ENCODE results near the gene DNAH8. TPM values are rescaled to one million over a fixed set of nuclear protein-coding genes. Genes with fewer than 3 reads are reported as not detected.
"Not testable (repeated sequence)": the region's sequence is repeated elsewhere in the genome, so short reads cannot be mapped to it uniquely, and the experiment has no call there.

The DNAH8 gene
- total RNA-seq, 2 experiments from 2014 or later = 0.03 TPM; not detected in 1

GRCh38 chr6:38867726-38868125 lies 152.6 kb downstream of the DNAH8 start:
- Mint-ChIP-seq H3K27ac (no peak overlapping the region), H3K4me3 (no peak overlapping the region), H3K36me3 (ENCODE audit: low read depth) (no peaks in the 10 kb centered on the region), H3K4me1 (ENCODE audit: low read depth) (peaks cover 8% of the 10 kb centered on the region), H3K9me3 (no peaks in the 10 kb centered on the region), H3K27me3 (peaks cover 6% of the 10 kb centered on the region)
- H3K9me3 ChIP-seq (ENCODE audit: control insufficient read depth in 1 of 2, insufficient read depth in 1 of 2, low read length in 2 of 2) = no peaks in the 10 kb centered on the region
- H3K27me3 ChIP-seq (ENCODE audit: control insufficient read depth in 1 of 2, insufficient read depth in 2 of 2, low read length in 2 of 2) = no peaks in the 10 kb centered on the region
- H3K4me3 ChIP-seq (ENCODE audit: low read length) = no peak overlapping the region
- TF ChIP-seq, protein P1, sequence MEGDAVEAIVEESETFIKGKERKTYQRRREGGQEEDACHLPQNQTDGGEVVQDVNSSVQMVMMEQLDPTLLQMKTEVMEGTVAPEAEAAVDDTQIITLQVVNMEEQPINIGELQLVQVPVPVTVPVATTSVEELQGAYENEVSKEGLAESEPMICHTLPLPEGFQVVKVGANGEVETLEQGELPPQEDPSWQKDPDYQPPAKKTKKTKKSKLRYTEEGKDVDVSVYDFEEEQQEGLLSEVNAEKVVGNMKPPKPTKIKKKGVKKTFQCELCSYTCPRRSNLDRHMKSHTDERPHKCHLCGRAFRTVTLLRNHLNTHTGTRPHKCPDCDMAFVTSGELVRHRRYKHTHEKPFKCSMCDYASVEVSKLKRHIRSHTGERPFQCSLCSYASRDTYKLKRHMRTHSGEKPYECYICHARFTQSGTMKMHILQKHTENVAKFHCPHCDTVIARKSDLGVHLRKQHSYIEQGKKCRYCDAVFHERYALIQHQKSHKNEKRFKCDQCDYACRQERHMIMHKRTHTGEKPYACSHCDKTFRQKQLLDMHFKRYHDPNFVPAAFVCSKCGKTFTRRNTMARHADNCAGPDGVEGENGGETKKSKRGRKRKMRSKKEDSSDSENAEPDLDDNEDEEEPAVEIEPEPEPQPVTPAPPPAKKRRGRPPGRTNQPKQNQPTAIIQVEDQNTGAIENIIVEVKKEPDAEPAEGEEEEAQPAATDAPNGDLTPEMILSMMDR (IDR thresholded peaks at IDR 0.05) = no peak
- H3K27ac ChIP-seq (ENCODE audit: low read depth in 1 of 2, low read length in 2 of 2) = no peak overlapping the region
- DNase-seq (no peak), ATAC-seq (ENCODE audit: poor library complexity) (no peak)
- ChIA-PET POLR2A (no interaction called here), CTCF (no interaction called here)
- H3K4me1 ChIP-seq (ENCODE audit: insufficient read depth, low read length) = no peaks in the 10 kb centered on the region
- H3K36me3 ChIP-seq (ENCODE audit: insufficient read depth, low read length) = no peaks in the 10 kb centered on the region
- intact Hi-C loops (cut with DNase I, micrococcal nuclease) = no loop called here

DNA sequence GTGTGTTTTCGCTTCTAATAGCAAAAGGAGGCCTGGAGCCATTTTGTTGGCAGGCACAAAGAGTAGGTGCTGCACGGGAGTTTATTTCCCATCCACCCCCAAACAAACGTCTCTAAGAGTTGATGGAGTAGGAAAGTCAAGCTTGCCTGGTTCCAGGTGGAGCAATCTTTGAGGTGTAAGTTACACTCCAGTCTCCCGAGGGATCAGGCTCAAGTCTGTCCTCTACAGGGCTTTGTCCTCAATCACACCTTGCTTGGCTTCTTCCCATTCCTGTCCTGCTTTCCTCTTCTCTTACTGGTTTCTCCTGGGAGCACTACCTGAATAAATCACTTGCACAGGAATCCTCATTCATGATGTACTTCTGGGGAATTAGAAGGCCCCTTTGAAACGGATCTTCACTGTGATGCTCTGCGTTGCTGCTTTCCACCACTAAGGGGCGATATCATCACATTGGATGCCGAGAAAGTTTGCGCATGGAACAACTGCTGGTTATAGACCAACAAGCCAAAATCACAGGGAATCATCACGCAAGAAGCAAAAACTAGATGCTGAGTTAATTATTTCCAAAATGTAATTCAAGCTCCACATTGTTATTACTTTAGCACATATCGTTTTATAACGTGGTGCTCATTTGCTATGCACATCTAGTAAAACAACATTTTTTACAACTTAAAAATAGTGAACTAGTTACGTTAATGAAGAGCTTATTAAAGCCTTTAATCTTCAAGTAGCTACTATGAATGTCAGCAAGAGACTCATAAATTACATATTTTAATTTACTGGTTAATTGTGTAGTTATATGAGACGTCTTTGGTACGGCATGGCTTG lies 156.8 kb downstream of the DNAH8 start:
- H3K9me3 ChIP-seq (ENCODE audit: control insufficient read depth in 1 of 2, insufficient read depth in 1 of 2, low read length in 2 of 2) = no peaks in the 10 kb centered on the region
- ChIA-PET POLR2A (interaction anchor here (1.1 to 1.7 kb wide), 2 partner anchors 243 to 431 kb away, joined by 5 to 6 read pairs; partner anchors contain the start of gene SAYSD1), CTCF (interaction anchor here (1.7 to 1.8 kb wide), 2 partner anchors 431 to 438 kb away, joined by 4 to 5 read pairs; no protein-coding TSS in a partner anchor)
- TF ChIP-seq, protein P1 (IDR thresholded peaks at IDR 0.05) = peak; percentile 86
- no peak overlapping the region for H3K27ac ChIP-seq (ENCODE audit: low read depth in 1 of 2, low read length in 2 of 2)
- Mint-ChIP-seq H3K4me1 (ENCODE audit: low read depth) (peaks cover 44% of the 10 kb centered on the region), H3K36me3 (ENCODE audit: low read depth) (no peaks in the 10 kb centered on the region), H3K9me3 (no peaks in the 10 kb centered on the region), H3K27me3 (no peaks in the 10 kb centered on the region), H3K27ac (no peak overlapping the region), H3K4me3 (no peak overlapping the region)
- peaks cover 14% of the 10 kb centered on the region for H3K4me1 ChIP-seq (ENCODE audit: insufficient read depth, low read length)
- ATAC-seq (ENCODE audit: poor library complexity) (peak; percentile 53), DNase-seq (peak; percentile 20 to 74 (median 50))
- H3K36me3 ChIP-seq (ENCODE audit: insufficient read depth, low read length) = no peaks in the 10 kb centered on the region
- no peak overlapping the region for H3K4me3 ChIP-seq (ENCODE audit: low read length)
- intact Hi-C loops (cut with DNase I, micrococcal nuclease) = loop anchor here (1.0 to 5.0 kb wide), 6 partner anchors 60 to 438 kb away; no protein-coding TSS in a partner anchor
- H3K27me3 ChIP-seq (ENCODE audit: control insufficient read depth in 1 of 2, insufficient read depth in 2 of 2, low read length in 2 of 2) = no peaks in the 10 kb centered on the region

DNA sequence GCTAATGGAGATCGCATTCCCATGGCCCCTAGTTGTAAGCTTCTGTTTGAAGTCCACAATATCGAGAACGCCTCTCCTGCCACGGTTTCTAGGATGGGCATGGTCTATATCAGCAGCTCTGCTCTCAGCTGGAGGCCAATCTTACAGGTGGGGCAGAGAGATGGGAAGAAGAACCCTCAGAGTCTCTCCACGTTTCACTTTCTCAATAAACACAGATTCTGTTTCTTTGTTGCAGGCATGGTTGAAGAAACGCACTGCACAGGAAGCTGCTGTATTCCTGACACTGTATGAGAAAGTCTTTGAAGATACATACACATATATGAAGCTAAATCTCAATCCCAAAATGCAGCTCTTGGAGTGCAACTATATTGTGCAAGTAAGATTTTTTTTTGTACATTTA lies 157.9 kb downstream of the DNAH8 start:
- peak in 1 of 14 experiments; percentile 3 for DNase-seq
- H3K36me3 Mint-ChIP-seq (ENCODE audit: low read depth) = no peaks in the 10 kb centered on the region
- no peaks in the 10 kb centered on the region for H3K27me3 ChIP-seq (ENCODE audit: control insufficient read depth in 1 of 2, insufficient read depth in 2 of 2, low read length in 2 of 2)
- H3K27me3 Mint-ChIP-seq = no peaks in the 10 kb centered on the region
- no peaks in the 10 kb centered on the region for H3K36me3 ChIP-seq (ENCODE audit: insufficient read depth, low read length)
- H3K4me3 ChIP-seq (ENCODE audit: low read length) = no peak overlapping the region
- H3K27ac ChIP-seq (ENCODE audit: low read depth in 1 of 2, low read length in 2 of 2) = no peak overlapping the region
- peaks cover 55% of the 10 kb centered on the region for H3K4me1 Mint-ChIP-seq (ENCODE audit: low read depth)
- no peak overlapping the region for H3K27ac Mint-ChIP-seq
- peaks cover 2% of the 10 kb centered on the region for H3K9me3 Mint-ChIP-seq
- ChIA-PET CTCF (interaction anchor here (1.7 to 1.8 kb wide), 2 partner anchors 430 to 437 kb away, joined by 4 to 5 read pairs; no protein-coding TSS in a partner anchor), POLR2A (interaction anchor here (1.7 kb wide), 1 partner anchor 242 kb away, joined by 5 read pairs; the partner anchor contains the start of gene SAYSD1)
- peaks cover 17% of the 10 kb centered on the region for H3K4me1 ChIP-seq (ENCODE audit: insufficient read depth, low read length)
- intact Hi-C loops (cut with DNase I, micrococcal nuclease) = loop anchor here (1.0 to 5.0 kb wide), 4 partner anchors 59 to 294 kb away; no protein-coding TSS in a partner anchor
- TF ChIP-seq, protein P1 (IDR thresholded peaks at IDR 0.05) = no peak
- no peaks in the 10 kb centered on the region for H3K9me3 ChIP-seq (ENCODE audit: control insufficient read depth in 1 of 2, insufficient read depth in 1 of 2, low read length in 2 of 2)
- no peak for ATAC-seq (ENCODE audit: poor library complexity)
- H3K4me3 Mint-ChIP-seq = no peak overlapping the region

- peaks cover 55% of the 10 kb centered on the region for H3K4me1 Mint-ChIP-seq (ENCODE audit: low read depth)
- not testable (repeated sequence) for H3K27me3 ChIP-seq (ENCODE audit: control insufficient read depth in 1 of 2, insufficient read depth in 2 of 2, low read length in 2 of 2); ATAC-seq (ENCODE audit: poor library complexity); H3K27ac Mint-ChIP-seq; H3K36me3 Mint-ChIP-seq (ENCODE audit: low read depth); H3K27ac ChIP-seq (ENCODE audit: low read depth in 1 of 2, low read length in 2 of 2); H3K4me3 Mint-ChIP-seq; H3K36me3 ChIP-seq (ENCODE audit: insufficient read depth, low read length); H3K9me3 Mint-ChIP-seq; H3K27me3 Mint-ChIP-seq; H3K4me3 ChIP-seq (ENCODE audit: low read length); H3K9me3 ChIP-seq (ENCODE audit: control insufficient read depth in 1 of 2, insufficient read depth in 1 of 2, low read length in 2 of 2); DNase-seq
- CTCF ChIA-PET = interaction anchor here (1.7 to 1.8 kb wide), 2 partner anchors 429 to 436 kb away, joined by 4 to 5 read pairs; no protein-coding TSS in a partner anchor
- intact Hi-C loops (cut with DNase I, micrococcal nuclease) = loop anchor here (1.0 to 5.0 kb wide), 4 partner anchors 58 to 293 kb away; no protein-coding TSS in a partner anchor
- POLR2A ChIA-PET = interaction anchor here (1.7 kb wide), 1 partner anchor 241 kb away, joined by 5 read pairs; the partner anchor contains the start of gene SAYSD1
- peaks cover 17% of the 10 kb centered on the region for H3K4me1 ChIP-seq (ENCODE audit: insufficient read depth, low read length)
Measured at GRCh38 chr6:38873816-38874215, 158.7 kb downstream of the DNAH8 start.

Data from CD4-positive, alpha-beta T cell (primary cell).